Endothelial cell of umbilical vein (primary cell): ENCODE measurements around the gene LRRC8C.

Source experiments
- EZH2 ChIP-seq: IDR thresholded peaks from 2 replicates; pipeline ENCODE4 v1.6.1; 2012; ENCODE audit warnings: borderline replicate concordance, low read depth, mild to moderate bottlenecking, moderate library complexity, low read length, inconsistent platforms; ENCODE audit not compliant: severe bottlenecking
- JUN ChIP-seq: IDR thresholded peaks from 2 replicates; pipeline ENCODE4 v1.6.1; 2011; ENCODE audit warnings: borderline replicate concordance, low read depth; ENCODE audit not compliant: insufficient read length, insufficient read depth
- POLR2A ChIP-seq: IDR thresholded peaks from 2 replicates; pipeline ENCODE4 v1.6.1; 2012; ENCODE audit warnings: low read depth, mild to moderate bottlenecking, control low read depth, low read length
- POLR2AphosphoS5 ChIP-seq: IDR thresholded peaks from 2 replicates; pipeline ENCODE4 v1.6.1; 2012; ENCODE audit warnings: low read depth, mild to moderate bottlenecking, control low read depth, low read length, moderate library complexity; ENCODE audit not compliant: insufficient read depth
- TF ChIP-seq, protein P1 (sequence below), 2 donors: IDR thresholded peaks; 1 replicate in 1 of 2; 2 replicates in 1 of 2; pipeline ENCODE4 v1.5.1; 2011; ENCODE audit warnings: low read length in 2 of 2, mild to moderate bottlenecking in 2 of 2, moderate library complexity in 2 of 2, control low read depth in 1 of 2, inconsistent platforms in 1 of 2, low read depth in 1 of 2; ENCODE audit not compliant: insufficient read depth in 1 of 2; ENCODE audit errors: extremely low read depth in 1 of 2
- TF ChIP-seq, protein P2 (sequence below): IDR thresholded peaks from 2 replicates; pipeline ENCODE4 v1.6.1; 2011; ENCODE audit not compliant: insufficient read depth, insufficient read length

DNA sequence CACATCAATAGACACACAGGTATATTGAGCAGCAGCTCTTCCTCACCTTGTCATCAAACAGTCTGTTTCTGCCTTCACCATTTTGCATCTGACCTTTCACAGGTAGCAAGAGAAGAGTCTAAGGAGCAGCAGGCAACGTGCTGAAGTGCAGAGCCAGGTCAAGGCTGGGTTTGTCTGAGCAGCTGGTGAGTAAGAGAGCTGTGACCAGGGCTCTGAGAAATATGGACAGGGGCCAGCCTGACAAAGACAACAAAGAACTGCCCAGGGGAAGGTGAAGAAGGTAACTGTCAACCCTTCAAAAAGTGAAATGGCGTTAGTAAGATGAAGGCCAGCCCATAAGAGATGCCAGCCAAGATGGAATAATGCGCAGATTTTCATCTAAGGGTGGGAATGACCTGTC lies 129.0 kb downstream of the LRRC8C start:
- TF ChIP-seq, protein P1, sequence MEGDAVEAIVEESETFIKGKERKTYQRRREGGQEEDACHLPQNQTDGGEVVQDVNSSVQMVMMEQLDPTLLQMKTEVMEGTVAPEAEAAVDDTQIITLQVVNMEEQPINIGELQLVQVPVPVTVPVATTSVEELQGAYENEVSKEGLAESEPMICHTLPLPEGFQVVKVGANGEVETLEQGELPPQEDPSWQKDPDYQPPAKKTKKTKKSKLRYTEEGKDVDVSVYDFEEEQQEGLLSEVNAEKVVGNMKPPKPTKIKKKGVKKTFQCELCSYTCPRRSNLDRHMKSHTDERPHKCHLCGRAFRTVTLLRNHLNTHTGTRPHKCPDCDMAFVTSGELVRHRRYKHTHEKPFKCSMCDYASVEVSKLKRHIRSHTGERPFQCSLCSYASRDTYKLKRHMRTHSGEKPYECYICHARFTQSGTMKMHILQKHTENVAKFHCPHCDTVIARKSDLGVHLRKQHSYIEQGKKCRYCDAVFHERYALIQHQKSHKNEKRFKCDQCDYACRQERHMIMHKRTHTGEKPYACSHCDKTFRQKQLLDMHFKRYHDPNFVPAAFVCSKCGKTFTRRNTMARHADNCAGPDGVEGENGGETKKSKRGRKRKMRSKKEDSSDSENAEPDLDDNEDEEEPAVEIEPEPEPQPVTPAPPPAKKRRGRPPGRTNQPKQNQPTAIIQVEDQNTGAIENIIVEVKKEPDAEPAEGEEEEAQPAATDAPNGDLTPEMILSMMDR (IDR thresholded peaks at IDR 0.05; ENCODE audit: extremely low read depth in 1 of 2, insufficient read depth in 1 of 2, low read depth in 1 of 2, low read length in 2 of 2): no peak
- TF ChIP-seq POLR2A: no peak
- no peak for TF ChIP-seq POLR2AphosphoS5
- TF ChIP-seq, protein P2, sequence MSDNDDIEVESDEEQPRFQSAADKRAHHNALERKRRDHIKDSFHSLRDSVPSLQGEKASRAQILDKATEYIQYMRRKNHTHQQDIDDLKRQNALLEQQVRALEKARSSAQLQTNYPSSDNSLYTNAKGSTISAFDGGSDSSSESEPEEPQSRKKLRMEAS: no peak
- no peak for TF ChIP-seq JUN
- no peak for TF ChIP-seq EZH2
